KG1 (cell line): Measurements from ENCODE around the gene CRMP1.
"Not testable (repeated sequence)": the region's sequence is repeated elsewhere in the genome, so short reads cannot be mapped to it uniquely, and the experiment has no call there.

Experiments
- DNase-seq: peaks from one replicate; lab custom pipeline; 2025; lab: John Stamatoyannopoulos, UW

The CRMP1 gene

DNA sequence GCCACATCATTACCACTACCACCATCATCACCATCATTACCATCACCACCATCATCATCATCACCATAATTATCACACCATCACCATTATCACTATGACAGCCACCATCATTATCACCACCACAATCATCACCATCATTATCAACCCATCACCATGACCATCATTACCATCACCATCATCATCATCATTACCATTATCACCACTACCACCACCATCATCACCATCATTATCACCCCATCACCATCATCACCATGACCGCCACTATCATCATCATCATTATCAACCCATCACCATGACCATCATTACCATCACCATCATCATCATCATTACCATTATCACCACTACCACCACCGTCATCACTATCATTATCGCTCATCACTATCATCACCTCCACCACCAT lies 36.5 kb downstream of the CRMP1 start:
- not testable (repeated sequence) for DNase-seq

- no peak for DNase-seq
Measured at GRCh38 chr4:5854929-5855328, 38.0 kb downstream of the CRMP1 start.

DNA sequence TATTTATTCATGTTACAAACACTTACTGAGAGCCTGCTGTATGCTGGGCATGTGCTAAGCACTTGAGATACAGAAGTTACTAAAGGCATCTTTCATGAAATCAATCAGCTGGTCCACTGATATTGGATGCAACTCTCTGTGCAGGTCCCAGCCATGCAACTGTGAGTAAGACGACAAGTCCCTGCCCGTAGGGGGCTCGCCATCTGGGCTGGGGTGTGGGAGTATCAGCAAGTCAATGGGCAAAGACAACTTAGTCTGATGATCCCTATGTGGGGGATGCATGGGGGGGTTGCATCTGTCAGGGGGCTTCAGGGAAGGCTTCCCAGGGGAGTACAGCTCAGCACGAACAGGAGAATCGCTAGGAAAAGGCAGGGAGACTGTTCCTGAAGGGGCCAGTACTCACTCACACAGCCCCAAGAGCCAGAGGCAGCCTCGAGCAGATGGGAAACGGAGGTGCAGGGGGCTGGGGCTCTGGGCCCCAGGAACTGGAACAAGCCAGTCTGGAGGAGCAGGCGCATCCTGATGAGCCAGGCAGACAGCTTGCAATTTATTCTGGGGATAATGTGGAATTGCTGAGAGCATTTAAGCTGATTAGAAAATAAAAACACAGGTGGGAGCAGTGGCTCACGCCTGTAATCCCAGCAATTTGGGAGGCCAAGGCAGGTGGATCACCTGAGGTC lies 40.2 kb downstream of the CRMP1 start:
- DNase-seq: no peak

GRCh38 chr4:5851637-5852301 lies 41.1 kb downstream of the CRMP1 start:
- no peak for DNase-seq

DNA sequence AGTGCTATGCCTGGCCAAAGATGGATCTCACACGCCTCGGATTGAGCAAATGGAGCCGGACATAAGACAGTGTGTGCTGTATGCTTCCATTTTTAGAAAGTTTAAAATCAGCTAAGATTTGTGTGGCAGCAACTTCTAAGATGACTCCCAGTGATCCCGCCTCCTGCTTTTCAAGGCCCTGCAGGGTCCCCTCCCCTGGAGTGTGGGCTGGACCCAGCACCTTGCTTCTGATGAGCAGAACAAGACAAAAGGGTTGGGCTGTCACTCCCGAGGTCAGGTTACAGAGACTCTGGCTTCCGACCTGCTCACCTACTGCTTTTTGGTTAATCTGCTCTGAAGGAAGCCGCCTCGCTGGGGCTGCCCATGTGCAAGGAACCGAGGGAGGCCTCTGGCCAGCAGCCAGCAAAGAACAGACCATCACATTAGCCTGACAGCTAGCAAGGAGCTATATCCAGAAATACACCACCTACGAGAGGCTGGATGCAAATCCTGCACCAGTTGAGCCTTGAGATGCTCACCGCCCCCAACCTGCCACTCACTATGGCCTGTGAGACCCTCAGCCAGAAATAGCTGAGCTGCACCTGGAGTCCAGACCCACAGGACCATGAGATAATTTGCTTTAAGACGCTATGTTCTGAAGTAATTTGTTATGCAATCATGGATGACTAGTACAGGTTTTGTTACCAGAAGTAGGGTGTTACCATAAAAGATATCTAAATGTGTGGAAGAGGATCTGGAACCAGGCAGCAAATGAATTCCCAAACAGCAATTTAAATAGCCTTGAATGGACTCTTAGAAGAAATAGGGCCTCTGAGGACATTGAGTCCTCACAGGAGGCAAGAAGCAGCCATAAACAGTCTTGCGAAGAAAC lies 47.6 kb downstream of the CRMP1 start:
- DNase-seq: no peak

DNA sequence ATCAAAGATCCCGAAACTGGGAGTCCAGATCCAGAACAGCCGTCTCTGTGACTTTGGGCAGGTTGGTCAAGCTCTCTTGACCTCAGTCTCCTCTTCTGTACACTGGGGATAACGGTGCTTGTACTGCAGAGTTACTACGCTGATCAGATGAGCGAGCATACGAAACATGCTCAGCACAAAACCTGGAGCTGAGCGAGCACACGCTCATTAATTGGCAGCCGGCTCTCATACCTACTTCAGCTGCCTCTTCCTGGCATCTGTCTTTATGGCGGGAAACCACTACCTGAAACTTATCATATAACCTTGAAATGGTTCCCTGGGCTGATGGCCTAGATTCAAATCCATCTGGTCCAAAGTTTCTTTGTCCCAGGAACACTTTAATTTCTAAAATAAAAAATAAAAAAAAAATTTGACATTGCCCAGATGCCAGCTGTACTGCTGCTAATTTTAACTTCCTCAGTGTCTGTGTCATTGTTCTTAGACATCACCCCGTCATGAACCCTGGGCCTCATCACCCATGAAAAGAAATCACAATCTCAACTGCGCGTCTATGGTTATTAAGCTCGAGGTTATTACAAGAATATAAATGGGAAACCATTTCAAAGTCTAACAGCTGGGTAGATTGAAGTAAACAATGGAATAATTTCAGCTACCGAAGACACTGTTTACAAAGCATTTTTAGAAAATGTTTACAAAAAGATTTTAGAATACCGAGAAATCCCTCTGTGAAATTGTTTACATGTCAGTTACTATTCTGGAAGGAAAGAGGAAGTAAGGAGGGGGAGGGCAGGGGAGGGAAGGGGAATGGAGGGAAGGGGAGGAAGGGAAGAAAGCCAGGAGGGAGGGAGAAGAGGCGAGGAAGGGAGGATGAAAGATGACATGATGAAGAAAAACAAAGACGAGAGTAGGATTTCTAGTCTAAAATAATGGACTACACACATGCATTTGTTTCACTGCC lies 49.0 kb downstream of the CRMP1 start:
- DNase-seq: no peak

GRCh38 chr4:5842456-5842855 lies 50.4 kb downstream of the CRMP1 start:
- no peak for DNase-seq

DNA sequence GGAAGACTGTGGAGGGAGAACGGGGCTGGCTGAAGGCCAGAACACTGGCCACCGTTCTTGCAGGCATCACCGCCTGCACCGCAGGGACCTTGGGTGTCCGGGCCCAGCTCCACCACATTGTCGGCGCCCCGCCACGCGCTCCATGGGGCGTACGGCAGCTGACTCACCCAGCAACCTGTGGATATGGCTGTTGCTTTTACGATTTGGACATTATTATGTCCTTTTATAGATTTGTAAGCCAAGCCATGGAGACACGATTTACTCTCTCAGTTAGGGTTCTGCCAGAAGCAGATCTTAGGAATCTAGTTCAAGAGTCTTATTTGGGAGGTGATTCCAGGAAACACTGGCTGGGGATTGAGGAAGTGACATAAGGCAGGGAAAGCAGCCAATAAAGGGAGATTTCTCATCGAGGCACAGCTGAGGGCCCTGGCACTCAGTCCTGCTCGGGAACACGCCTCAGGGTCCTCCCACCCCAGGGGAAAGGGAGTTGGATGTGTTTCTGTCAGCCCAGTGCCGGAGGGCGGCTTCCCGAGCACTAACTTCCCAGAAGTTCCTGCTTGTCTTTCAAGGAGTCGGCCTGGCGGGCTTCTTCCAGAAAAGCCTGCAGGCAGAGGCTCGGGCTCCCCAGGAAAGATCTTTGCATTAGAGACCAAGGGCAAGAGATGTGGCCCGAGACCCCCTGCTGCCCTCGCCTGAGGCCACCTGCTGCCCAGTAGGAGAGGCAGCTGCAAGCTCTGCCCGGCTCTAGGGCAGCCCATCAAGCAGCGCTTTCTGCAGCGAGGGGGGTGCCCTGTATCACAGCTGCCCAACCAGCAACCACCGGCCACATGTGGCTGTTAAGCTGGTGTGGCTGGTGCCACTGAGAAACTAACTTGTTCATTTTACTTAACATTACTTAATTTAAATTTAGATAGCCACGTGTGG lies 52.9 kb downstream of the CRMP1 start:
- DNase-seq: no peak

GRCh38 chr4:5839332-5839731 lies 53.6 kb downstream of the CRMP1 start:
- no peak for DNase-seq

- DNase-seq: not testable (repeated sequence)
Measured at GRCh38 chr4:5837483-5837882, 55.4 kb downstream of the CRMP1 start.

DNA sequence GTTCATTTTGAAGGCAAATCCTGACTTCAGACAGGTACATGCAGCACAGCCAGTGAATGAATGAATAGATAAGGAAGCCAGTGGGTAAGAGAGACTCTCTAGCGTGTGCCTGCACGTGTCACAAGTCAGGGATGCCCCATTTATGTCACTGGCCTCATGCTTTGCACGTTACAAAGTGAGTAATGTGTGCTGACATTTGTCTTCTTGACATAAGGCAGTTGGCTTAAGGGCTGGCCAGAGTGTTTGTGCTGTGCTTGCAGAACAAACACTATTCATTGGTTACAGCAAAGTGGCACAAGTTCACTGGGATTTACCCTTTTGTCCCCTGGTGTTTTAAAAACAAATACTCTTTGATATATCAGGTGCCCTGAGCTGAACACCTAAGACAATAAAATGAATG lies 55.9 kb downstream of the CRMP1 start:
- no peak for DNase-seq

DNA sequence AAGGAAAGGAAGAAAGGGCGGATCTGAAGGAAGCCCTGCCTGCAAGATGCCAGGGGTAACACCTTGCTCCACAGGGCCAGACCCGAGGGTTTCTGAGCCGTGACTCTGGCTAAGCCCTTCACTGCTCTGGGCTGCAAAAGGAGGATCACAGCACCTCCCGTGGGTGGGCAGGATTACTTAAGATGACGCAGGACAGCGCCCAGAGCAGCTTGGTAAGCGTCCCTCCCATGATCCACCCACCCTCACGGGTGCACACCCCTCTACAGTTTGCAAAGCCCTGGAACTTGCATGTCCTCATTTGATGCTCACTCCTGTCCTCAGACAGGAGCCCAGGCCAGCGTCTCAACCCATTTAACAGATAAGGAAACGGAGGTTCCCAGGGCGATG lies 64.9 kb downstream of the CRMP1 start:
- no peak for DNase-seq

DNA sequence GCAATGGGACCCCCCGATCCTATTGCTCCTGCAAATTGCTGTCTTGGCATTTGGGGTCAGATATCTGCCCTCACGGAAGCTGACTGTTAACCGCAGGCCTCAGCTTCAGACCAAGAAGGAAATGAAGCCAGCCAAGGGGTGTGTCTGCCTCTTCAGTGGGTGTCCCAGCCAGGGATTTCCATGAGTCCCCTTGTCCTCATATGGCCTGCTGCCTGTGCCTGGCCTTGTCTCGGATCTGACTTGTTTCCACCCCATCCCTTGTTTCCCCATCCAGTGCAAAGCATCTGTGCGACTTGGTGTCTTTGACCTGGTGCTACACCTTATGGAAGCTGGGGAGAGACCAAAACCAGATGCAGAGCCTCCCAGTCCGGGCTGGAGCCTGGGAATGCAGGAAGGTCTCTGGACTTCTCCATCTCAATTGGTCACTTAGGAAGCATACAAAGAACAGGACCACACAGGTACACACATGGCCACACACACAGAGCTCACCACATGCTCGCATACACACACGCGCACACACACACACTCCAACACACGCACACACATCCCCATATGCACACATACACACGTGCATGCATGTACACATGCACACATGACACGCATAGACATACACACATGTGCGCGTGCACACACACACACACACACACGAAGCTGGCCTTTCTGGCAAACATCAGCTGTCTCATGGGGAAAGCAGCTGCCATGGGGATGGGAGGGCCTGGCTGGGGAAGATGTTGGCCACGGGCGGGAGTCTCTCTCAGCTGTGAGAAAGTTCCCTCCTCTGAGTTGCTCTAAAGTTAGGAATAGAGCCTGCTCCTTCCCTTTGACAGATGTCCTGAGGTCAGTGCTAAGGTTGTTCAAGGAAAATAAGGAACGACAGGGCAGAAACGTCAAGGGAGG lies 65.5 kb downstream of the CRMP1 start:
- DNase-seq: no peak

DNA sequence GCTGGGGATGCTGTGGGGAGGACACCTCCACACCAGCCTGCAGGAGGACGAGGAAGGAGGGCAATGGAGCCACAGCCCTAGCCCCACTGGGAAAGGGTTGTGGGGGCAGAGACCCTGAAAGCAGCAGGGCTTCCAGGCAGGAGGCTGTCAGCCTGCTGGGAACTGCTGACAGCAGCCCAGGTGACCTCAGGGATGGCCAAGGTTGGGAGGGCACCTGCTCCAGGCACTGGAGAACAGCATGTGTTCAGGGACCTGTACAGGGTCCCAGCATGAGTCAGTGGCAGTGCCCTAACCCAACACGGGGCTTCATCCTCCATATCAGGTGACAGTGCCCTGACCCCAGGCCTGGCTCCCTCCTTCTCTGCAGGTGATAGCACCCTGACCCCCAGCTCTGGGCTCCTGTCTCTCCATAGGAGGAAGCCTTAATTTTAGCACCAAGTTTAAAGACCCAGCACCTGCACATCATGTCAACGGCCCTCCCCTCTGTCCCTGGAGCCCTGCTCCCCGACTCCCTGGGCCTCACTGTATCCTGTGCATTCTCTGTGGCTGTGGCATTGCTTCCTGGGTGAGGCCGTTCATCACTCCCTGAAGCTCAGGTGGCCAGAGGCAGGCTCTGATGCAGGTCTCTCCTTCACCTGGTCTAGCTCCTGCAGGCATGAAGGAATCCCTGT lies 66.3 kb downstream of the CRMP1 start:
- no peak for DNase-seq

GRCh38 chr4:5825321-5826041 lies 67.4 kb downstream of the CRMP1 start:
- DNase-seq: no peak

DNA sequence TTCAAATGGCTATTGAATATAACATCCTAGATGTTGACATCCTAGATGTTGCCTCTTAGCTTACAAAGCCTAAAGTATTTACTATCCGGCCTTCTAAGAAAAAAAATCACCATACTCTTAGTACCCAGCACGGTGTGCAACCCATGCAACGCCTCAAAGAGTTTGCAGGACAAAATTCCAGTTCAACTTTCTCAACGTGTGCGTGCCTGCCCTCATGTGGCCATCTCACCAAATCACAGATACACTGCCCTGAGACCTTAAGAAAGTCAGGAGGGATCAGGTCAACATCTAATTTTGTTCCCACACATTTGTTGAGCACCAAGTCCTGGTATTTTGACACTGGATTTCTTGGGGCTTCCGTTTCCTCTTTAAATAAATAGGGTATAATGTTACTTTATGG lies 68.3 kb downstream of the CRMP1 start:
- no peak for DNase-seq

DNA sequence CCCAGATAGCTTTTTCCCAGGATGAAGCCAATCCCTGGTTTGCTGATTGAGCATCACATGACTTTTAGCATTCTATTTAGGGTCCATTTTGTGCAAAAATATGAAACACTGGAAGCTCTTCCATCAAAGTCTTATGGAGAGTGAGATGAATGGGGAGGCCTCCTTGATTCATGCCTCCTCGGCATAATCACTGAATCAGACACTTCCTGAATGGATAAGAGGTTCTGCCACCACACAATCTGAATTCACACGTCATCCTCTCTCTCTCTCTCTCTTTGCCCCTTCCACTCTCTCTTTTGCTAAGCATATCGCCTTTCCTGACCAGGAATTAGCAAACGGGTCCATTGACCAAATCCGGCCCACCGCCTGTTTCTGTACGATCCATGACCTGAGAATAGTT lies 68.7 kb downstream of the CRMP1 start:
- DNase-seq: no peak

DNA sequence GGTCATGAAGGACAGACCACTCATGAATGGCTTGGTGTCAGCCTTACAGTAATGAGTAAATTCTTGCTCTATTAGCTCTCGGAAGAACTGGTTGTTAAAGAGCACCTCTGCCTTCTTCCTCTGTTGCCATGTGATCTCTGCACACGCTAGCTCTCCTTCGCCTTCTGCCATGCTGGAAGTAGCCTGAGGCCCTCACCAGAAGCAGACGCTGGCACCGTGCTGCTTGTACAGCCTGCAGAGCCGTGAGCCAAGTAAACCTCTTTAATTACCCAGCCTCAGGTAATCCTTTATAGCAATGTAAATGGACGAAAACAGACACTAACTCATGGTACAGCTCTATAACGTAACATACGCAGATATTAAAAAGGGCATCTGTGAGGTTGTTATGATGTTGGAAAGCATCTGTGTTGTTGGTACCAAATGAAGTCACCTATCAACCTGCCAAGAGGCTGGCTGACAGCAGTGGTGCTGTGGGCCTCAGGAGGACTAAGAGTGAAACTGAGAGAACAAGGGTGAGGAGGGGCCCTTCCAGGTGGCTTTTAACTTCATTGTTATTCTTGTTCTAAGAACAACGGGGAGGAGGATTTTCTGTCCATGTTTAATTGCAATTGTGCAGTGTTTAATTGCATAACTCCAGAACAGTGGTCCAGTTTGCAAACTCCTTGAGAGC lies 69.2 kb downstream of the CRMP1 start:
- DNase-seq: no peak
